BJ (cell line): ENCODE data around the gene NLRP1. TPM values are rescaled to one million over a fixed set of nuclear protein-coding genes. Genes with fewer than 3 reads are reported as not detected.

ENCODE experiments used
- CTCF ChIA-PET: fragments of 350-600 bp; formaldehyde crosslinking; extraction: SDS; loops from one replicate; lab custom pipeline; 2021; ENCODE audit warnings: antibody characterized with exemption, inconsistent platforms; lab: Yijun Ruan, JAX
- POLR2A ChIA-PET: fragments of 300-600 bp; sonication (Branson Sonifier 250); formaldehyde crosslinking; extraction: SDS; loops from one replicate; lab custom pipeline; 2021; ENCODE audit warnings: antibody characterized with exemption; lab: Charles Lee
- DNase-seq: peaks from one replicate; pipeline ENCODE4 v3.0.0-alpha.2; 2011; ENCODE audit warnings: low read depth
- H3K27me3 ChIP-seq: 2 replicates; pipeline ENCODE4 v1.6.0; 2011; ENCODE audit warnings: low read length; ENCODE audit not compliant: control insufficient read depth, insufficient read depth
- H3K36me3 ChIP-seq: 2 replicates; pipeline ENCODE4 v1.5.1; 2011; ENCODE audit warnings: low read length; ENCODE audit not compliant: control insufficient read depth, insufficient read depth
- H3K4me3 ChIP-seq: 2 replicates; pipeline ENCODE4 v1.5.1; 2011; ENCODE audit warnings: low read depth, mild to moderate bottlenecking, control low read depth, low read length
- polyA plus RNA-seq: library from polyadenylated mRNA; depleted of rRNA; stranded (reverse); fragments of >200 nt; gene quantifications from 2 replicates; pipeline ENCODE4 v1.2.3, GENCODE V29; 2011
- TF ChIP-seq, protein P1 (sequence below): IDR thresholded peaks from 2 replicates; pipeline ENCODE4 v1.5.1; 2011; ENCODE audit warnings: low read depth, mild to moderate bottlenecking, control low read depth, inconsistent platforms, low read length, moderate library complexity; ENCODE audit not compliant: insufficient read depth

NLRP1 gene
- polyA plus RNA-seq, 1 experiment, result 29.3 TPM

DNA sequence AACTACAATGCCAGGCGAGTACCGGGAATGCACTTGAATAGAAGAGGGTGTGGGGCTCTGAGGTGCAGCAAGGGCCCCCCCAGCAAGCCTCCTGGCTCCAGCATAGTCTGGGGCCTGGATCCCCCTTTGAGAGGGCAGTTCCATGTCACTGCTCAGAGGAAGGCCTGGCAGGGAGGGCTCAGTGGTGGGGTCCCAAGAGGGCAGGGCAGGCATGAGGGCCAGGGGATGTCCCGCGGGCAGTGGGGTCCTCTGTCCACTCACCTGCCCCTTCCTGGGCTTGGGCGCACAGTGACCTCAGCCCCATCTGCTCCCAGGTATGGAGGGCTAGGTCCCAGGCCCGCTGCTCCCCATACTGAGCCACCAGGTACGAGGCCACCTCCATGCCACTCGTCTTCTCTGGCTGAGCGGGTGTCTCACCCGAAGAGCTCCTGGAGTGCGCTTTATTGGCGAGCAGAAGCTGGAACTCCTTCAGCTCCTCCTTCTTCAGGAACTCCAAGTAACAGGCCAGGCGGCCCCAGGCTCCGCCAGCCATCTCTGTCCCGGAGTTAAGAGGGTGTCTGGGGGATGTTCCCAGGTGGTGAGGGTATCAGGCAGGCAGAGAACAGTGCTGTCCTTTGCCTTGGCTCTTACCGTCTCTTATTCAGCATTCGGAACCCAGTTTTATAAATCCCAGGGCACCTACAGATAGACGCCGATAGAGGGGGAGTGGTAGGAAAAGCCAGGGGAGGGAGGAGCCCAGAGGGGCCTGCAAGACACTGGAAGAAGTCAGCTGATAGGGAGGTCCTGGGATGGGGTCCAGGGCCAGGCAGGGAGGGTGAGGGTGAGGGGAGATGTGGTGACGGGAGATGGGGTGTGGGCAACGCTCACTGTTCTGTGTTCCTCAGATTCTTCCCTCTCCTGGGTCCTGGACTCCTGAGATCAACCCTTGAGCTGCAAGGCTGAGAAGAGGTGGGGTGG is 605 bp downstream of the NLRP1 start:
- H3K27me3 ChIP-seq, result no peaks in the 10 kb centered on the region
- DNase-seq, result no peak
- H3K36me3 ChIP-seq, result peaks cover 3% of the 10 kb centered on the region
- CTCF ChIA-PET, result interaction anchor here (0.5 to 1.8 kb wide), 6 partner anchors 8 to 853 kb away, joined by 3 to 7 read pairs (median 6); no protein-coding TSS in a partner anchor
- POLR2A ChIA-PET, result interaction anchor here (0.5 kb wide), 1 partner anchor 81 kb away, joined by 3 read pairs; no protein-coding TSS in a partner anchor
- H3K4me3 ChIP-seq, result peak overlapping the region; percentile 50
- TF ChIP-seq, protein P1, sequence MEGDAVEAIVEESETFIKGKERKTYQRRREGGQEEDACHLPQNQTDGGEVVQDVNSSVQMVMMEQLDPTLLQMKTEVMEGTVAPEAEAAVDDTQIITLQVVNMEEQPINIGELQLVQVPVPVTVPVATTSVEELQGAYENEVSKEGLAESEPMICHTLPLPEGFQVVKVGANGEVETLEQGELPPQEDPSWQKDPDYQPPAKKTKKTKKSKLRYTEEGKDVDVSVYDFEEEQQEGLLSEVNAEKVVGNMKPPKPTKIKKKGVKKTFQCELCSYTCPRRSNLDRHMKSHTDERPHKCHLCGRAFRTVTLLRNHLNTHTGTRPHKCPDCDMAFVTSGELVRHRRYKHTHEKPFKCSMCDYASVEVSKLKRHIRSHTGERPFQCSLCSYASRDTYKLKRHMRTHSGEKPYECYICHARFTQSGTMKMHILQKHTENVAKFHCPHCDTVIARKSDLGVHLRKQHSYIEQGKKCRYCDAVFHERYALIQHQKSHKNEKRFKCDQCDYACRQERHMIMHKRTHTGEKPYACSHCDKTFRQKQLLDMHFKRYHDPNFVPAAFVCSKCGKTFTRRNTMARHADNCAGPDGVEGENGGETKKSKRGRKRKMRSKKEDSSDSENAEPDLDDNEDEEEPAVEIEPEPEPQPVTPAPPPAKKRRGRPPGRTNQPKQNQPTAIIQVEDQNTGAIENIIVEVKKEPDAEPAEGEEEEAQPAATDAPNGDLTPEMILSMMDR, result no peak

DNA sequence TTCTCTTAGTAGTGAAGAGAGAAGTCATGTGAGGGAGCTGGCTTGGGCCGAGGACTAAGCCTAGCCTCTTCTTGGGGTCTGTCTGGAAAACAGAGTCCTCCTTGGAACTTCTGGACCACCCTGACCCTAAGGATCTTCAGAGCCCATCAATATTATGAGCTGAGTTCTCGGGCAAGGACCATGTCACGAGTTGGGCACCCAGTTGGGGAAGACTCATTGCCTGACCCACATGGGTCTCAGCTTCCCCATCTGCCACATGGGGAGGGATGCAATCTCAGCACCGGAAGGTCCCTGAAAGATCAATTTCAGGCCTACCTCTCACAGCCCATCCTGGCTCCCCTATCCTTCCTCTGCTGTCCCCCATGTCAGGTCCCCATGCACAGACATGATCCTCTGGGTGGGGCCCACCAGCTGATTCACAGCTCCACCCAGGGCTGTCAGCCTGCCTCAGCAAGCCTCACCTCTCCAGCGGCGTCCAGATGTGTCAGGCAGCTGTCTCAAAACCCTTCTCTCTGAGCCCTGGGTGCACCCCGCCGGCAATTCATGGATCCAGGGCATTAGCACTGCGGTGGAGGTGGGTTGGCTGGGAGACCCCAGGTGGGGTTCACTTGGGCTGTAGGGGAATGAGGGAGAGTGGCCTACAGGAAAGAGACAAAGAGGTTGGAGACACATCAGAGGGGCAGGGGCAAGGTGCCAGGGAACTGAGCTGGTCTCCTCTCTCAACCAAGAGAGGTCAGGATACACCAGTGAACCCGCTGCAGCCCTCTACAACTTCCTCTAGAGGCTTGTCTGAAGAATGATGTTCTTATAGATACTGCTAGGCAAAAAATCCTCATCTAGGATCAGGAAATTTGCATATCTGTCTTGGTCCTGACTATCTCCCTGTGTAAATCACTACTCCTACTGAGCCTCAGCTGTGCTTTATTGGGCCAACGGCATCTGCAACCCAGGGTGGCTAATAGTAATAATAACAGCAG is 1.8 kb downstream of the NLRP1 start:
- Histone ChIP-seq H3K36me3 (peaks cover 3% of the 10 kb centered on the region), H3K27me3 (no peaks in the 10 kb centered on the region), H3K4me3 (no peak overlapping the region)
- ChIA-PET POLR2A (no interaction called here), CTCF (interaction anchor here (1.3 to 1.8 kb wide), 2 partner anchors 9 to 840 kb away, joined by 3 to 6 read pairs; no protein-coding TSS in a partner anchor)
- TF ChIP-seq, protein P1, result no peak
- no peak for DNase-seq

DNA sequence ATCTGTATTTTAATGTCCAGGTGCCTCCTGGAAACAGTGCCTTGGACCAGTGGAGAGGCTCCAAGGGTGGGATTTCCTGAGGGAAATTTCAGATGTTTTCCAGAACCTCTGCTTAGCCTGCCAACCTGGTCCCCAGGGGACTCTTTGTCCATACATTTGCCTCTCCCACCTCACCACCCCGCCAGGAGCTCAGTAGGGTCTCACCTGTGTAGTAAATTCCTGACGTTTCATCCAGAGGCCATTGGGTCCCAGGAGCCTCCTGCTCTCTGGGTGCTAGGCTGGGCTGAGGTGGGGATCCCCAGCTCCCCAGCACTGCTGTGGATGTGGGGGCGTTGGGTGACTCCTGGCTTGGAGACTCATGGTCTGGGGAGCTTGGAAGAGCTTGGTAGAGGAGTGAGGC is 2.7 kb downstream of the NLRP1 start:
- CTCF ChIA-PET, result interaction anchor here (1.3 kb wide), 1 partner anchor 841 kb away, joined by 3 read pairs; no protein-coding TSS in a partner anchor

DNA sequence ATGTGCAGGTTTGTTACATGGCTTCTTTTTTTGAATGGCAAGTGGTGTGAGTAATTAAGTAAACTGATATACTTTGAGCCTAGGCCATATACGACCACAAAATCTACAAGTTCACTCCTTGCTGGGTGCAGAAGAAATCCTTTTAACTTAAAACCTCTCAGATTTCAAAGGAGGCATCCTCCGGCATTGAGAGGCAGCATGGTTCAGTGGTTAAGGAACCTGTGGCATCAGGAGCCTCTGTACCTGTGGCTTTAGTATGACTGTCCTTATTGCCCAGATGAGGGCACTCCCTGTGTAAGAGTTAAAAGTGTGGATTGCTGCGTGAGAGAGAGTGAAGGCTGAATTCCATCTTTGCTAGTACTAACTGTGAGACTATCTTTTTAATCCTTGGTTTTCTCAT is 3.3 kb downstream of the NLRP1 start:
- Histone ChIP-seq H3K27me3 (no peaks in the 10 kb centered on the region), H3K36me3 (peaks cover 3% of the 10 kb centered on the region), H3K4me3 (no peak overlapping the region)
- ChIA-PET CTCF (no interaction called here), POLR2A (no interaction called here)
- no peak for DNase-seq
- TF ChIP-seq, protein P1, result no peak

More for the DNA sequence above, 2.7 kb downstream of the NLRP1 start:
- no peak overlapping the region for H3K4me3 ChIP-seq
- POLR2A ChIA-PET, result no interaction called here
- H3K36me3 ChIP-seq, result peaks cover 3% of the 10 kb centered on the region
- DNase-seq, result no peak
- no peaks in the 10 kb centered on the region for H3K27me3 ChIP-seq
- TF ChIP-seq, protein P1, result no peak
